ENCODE results near the gene FBP2. TPM values are rescaled to one million over a fixed set of nuclear protein-coding genes. Genes with fewer than 3 reads are reported as not detected.
A peak's percentile ranks its signal among the peaks of the same experiment; 100 is the strongest.

Gene FBP2
- total and polyA plus RNA-seq, 8 donors = 1.0 to 2.6 (median 1.7) TPM; not detected in 2

DNA sequence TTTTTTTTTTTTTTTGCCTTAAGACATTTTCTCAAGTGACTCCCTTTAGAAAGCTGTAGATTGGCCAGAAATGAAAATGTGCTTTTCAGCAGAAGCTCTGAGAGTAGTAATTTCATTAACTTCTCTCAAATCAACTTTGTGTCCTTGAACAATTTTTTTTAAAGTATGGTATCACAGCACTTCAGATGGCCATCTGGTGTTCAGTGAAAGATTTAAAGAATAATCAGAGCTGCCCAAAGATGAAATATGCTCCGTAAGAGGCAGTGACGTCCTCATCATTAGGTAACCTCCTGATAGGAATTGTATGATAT lies 81.7 kb downstream of the FBP2 start:
- Histone ChIP-seq H3K27me3 (no peaks in the 10 kb centered on the region), H3K9me3 (no peaks in the 10 kb centered on the region), H3K27ac (no peak overlapping the region), H3K36me3 (no peaks in the 10 kb centered on the region), H3K4me3 (no peak overlapping the region), H3K4me1 (no peaks in the 10 kb centered on the region)
- DNase-seq (no peak), ATAC-seq (no peak)
- TF ChIP-seq, protein P1, sequence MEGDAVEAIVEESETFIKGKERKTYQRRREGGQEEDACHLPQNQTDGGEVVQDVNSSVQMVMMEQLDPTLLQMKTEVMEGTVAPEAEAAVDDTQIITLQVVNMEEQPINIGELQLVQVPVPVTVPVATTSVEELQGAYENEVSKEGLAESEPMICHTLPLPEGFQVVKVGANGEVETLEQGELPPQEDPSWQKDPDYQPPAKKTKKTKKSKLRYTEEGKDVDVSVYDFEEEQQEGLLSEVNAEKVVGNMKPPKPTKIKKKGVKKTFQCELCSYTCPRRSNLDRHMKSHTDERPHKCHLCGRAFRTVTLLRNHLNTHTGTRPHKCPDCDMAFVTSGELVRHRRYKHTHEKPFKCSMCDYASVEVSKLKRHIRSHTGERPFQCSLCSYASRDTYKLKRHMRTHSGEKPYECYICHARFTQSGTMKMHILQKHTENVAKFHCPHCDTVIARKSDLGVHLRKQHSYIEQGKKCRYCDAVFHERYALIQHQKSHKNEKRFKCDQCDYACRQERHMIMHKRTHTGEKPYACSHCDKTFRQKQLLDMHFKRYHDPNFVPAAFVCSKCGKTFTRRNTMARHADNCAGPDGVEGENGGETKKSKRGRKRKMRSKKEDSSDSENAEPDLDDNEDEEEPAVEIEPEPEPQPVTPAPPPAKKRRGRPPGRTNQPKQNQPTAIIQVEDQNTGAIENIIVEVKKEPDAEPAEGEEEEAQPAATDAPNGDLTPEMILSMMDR (IDR thresholded peaks at IDR 0.05) = no peak
- intact Hi-C loops (cut with DNase I) = no loop called here

DNA sequence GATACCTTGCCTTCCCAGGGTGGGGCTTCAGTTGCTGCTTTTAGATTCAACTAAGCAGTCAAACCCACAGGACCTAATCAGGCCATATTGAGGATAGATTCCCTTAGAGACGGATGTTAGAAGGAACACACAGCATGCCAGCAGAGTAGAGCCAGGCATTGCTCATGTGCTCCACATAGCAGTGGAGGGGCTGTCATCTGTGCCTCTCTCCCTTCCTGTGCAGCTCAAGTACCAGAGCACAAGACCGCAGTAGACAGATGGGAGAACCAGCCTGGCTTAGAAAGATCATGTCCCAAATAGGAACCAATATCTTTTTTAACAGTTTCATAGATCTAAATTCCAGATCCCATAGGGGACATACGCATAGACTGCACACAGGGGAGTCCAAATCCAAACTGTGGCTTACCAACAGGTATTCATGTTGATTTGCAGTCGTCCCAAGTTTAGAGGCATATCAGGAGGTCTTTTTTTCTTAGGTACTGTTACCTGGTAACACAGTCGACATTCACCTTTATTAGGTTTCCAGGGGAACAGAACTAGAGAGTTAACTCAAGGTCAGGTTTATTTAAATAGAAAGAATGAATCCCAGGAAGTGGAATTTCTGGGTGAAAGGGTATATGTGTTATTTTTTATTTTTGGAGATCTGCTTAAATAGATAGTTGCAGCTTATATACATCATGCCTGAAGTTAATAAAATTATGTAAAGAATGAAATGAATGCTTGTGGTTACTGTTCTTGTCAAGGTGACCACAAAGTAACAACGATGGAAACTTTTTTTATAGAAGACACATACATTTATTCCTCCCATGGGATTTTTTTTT lies 82.3 kb downstream of the FBP2 start:
- TF ChIP-seq, protein P1 (IDR thresholded peaks at IDR 0.05) = no peak
- Histone ChIP-seq H3K36me3 (no peaks in the 10 kb centered on the region), H3K27me3 (no peaks in the 10 kb centered on the region), H3K4me3 (no peak overlapping the region), H3K4me1 (no peaks in the 10 kb centered on the region), H3K27ac (no peak overlapping the region), H3K9me3 (no peaks in the 10 kb centered on the region)
- intact Hi-C loops (cut with DNase I) = no loop called here
- DNase-seq (peak in 1 of 4 donors; percentile 9), ATAC-seq (no peak)

Other genes starting within 250 kb of the FBP2 start
- under 1 TPM in 1 of 2 donors, not detected in 1; 0.23 TPM for gene PCAT7, start 38.7 kb downstream of the FBP2 start, total RNA-seq
- 1 to 10 TPM in 2 of 6 donors, under 1 TPM in 4; 0.46 to 1.2 (median 0.51) TPM for gene PCAT7, start 38.7 kb downstream of the FBP2 start, polyA plus RNA-seq (ENCODE audit: insufficient read length in 6 of 6)
- 100 to 1,000 TPM; 191 to 210 TPM for gene FBP1, start 45.7 kb upstream of the FBP2 start, total RNA-seq
- gene FBP1, start 45.7 kb upstream of the FBP2 start, polyA plus RNA-seq (ENCODE audit: insufficient read length in 6 of 6) = 10 to 100 TPM; 15.9 to 23.8 (median 21.2) TPM
- gene AOPEP, start 132.9 kb upstream of the FBP2 start, total RNA-seq = 10 to 100 TPM; 74.3 to 83.2 TPM
- gene AOPEP, start 132.9 kb upstream of the FBP2 start, polyA plus RNA-seq (ENCODE audit: insufficient read length in 6 of 6) = 10 to 100 TPM; 32.5 to 41.4 (median 37.1) TPM

Data from left lung (tissue), 10 donors.